ENCODE measurements around the gene PACS2. TPM values are rescaled to one million over a fixed set of nuclear protein-coding genes. Genes with fewer than 3 reads are reported as not detected.
"Not testable (repeated sequence)": the region's sequence is repeated elsewhere in the genome, so short reads cannot be mapped to it uniquely, and the experiment has no call there.

The PACS2 gene
- total and polyA plus RNA-seq, 2 of the 4 experiments (the other 2 are of a cell fraction) = 15.6 to 32.2 TPM

DNA sequence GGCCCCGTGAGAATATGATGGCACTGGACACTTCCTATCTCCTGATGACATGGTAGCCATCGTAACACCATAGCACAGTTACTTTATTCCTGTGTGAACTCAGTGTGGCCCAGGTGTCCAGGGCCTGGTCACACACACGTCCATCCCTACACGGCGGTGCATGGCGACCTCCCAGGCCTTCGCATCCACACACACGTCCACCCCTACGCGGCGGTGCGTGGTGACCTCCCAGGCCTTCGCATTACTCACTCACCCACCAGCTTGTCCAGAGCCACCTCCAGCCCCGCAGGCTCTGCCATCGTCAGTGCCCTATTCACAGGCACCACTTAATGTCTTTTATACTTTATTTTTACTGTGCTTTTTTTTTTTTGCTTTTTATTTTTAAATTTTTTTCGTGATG, 44.4 kb downstream of the PACS2 start:
- Histone ChIP-seq H2BK5ac (ENCODE audit: low read depth, low read length, poor library complexity, severe bottlenecking) (no peak overlapping the region), H3K27me3 (ENCODE audit: control insufficient read depth, insufficient read depth, low read length) (no peaks in the 10 kb centered on the region), H2AFZ (replicated peaks; ENCODE audit: low read length, poor library complexity) (peak overlapping the region; percentile 48), H4K8ac (ENCODE audit: low read depth in 2 of 2, low read length in 2 of 2) (no peak overlapping the region), H3K18ac (ENCODE audit: low read depth, low read length) (no peak overlapping the region), H3K23ac (ENCODE audit: low read depth, low read length) (no peak overlapping the region), H3K79me1 (ENCODE audit: low read depth in 1 of 2, low read length in 2 of 2) (no peaks in the 10 kb centered on the region), H3K9ac (ENCODE audit: low read depth, low read length) (no peak overlapping the region), H3K4ac (ENCODE audit: low read depth, low read length) (no peak overlapping the region), H4K20me1 (ENCODE audit: insufficient read depth, low read length) (peaks cover 4% of the 10 kb centered on the region; the same call in 1 of the 2 replicates), H3K4me2 (ENCODE audit: low read depth, low read length) (no peak overlapping the region), H3K56ac (ENCODE audit: extremely low read depth, insufficient read depth, low read length) (no peak overlapping the region), H2BK15ac (ENCODE audit: low read depth, low read length) (no peak overlapping the region), H3K9me1 (ENCODE audit: insufficient read depth, low read length) (peaks cover 4% of the 10 kb centered on the region), H3K4me1 (ENCODE audit: control insufficient read depth, insufficient read depth, low read length) (no peaks in the 10 kb centered on the region), H2AK5ac (ENCODE audit: low read depth, low read length) (no peak overlapping the region), H3K9me3 (ENCODE audit: control insufficient read depth, insufficient read depth, low read length) (no peaks in the 10 kb centered on the region), H4K5ac (ENCODE audit: low read depth, low read length) (no peak overlapping the region), H2BK20ac (ENCODE audit: low read depth, low read length) (no peak overlapping the region), H2AK9ac (replicated peaks; ENCODE audit: low read depth, low read length, poor library complexity) (no peak overlapping the region), H3K14ac (replicated peaks; ENCODE audit: low read depth, low read length) (no peak overlapping the region), H3K27ac (ENCODE audit: insufficient read depth, low read length) (no peak overlapping the region), H3K4me3 (ENCODE audit: insufficient read depth, low read depth, low read length) (no peak overlapping the region), H4K91ac (ENCODE audit: insufficient read depth, low read depth, low read length) (no peak overlapping the region), H3K36me3 (ENCODE audit: control insufficient read depth, insufficient read depth, low read length) (peaks cover 9% of the 10 kb centered on the region), H2BK120ac (ENCODE audit: low read depth, low read length) (no peak overlapping the region)
- ATAC-seq (ENCODE audit: low read depth) (no peak), DNase-seq (no peak)
- WGBS, 2 experiments (ENCODE audit: extremely low coverage in 2 of 2, insufficient read length in 1 of 2) = 93% methylated on average over 4 of the region's 16 CpGs; no CpG with 5 or more reads in 1 of the 2 experiments
- ChIA-PET CTCF (no interaction called here), POLR2A (ENCODE audit: unreplicated experiment) (no interaction called here)
- TF ChIP-seq, protein P1, sequence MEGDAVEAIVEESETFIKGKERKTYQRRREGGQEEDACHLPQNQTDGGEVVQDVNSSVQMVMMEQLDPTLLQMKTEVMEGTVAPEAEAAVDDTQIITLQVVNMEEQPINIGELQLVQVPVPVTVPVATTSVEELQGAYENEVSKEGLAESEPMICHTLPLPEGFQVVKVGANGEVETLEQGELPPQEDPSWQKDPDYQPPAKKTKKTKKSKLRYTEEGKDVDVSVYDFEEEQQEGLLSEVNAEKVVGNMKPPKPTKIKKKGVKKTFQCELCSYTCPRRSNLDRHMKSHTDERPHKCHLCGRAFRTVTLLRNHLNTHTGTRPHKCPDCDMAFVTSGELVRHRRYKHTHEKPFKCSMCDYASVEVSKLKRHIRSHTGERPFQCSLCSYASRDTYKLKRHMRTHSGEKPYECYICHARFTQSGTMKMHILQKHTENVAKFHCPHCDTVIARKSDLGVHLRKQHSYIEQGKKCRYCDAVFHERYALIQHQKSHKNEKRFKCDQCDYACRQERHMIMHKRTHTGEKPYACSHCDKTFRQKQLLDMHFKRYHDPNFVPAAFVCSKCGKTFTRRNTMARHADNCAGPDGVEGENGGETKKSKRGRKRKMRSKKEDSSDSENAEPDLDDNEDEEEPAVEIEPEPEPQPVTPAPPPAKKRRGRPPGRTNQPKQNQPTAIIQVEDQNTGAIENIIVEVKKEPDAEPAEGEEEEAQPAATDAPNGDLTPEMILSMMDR (conservative IDR thresholded peaks at IDR 0.05; ENCODE audit: low read depth, low read length) = no peak
- TF ChIP-seq, protein P2, sequence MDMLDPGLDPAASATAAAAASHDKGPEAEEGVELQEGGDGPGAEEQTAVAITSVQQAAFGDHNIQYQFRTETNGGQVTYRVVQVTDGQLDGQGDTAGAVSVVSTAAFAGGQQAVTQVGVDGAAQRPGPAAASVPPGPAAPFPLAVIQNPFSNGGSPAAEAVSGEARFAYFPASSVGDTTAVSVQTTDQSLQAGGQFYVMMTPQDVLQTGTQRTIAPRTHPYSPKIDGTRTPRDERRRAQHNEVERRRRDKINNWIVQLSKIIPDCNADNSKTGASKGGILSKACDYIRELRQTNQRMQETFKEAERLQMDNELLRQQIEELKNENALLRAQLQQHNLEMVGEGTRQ (IDR thresholded peaks at IDR 0.05; ENCODE audit: low read depth, low read length) = no peak
- TF ChIP-seq BHLHE40 (IDR thresholded peaks at IDR 0.05; ENCODE audit: low read depth, low read length) = no peak
- no peak for TF ChIP-seq CEBPB (IDR thresholded peaks at IDR 0.05; ENCODE audit: low read depth, low read length)
- no peak for TF ChIP-seq FOS (IDR thresholded peaks at IDR 0.05; ENCODE audit: low read depth, low read length)
- TF ChIP-seq CHD1 (IDR thresholded peaks at IDR 0.05; ENCODE audit: low read depth, low read length) = no peak
- intact Hi-C loops (cut with micrococcal nuclease) (no loop called here), dilution Hi-C loops (cut with HindIII; ENCODE audit: low sequenced_read_pairs, unreplicated experiment) (no loop called here), in situ Hi-C loops (cut with MboI; ENCODE audit: low sequenced_read_pairs) (loop anchor here (10.0 kb wide), 1 partner anchor 264 kb away; no protein-coding TSS in a partner anchor)
- no TSS peak for BruUV-seq (replicated peaks)

DNA sequence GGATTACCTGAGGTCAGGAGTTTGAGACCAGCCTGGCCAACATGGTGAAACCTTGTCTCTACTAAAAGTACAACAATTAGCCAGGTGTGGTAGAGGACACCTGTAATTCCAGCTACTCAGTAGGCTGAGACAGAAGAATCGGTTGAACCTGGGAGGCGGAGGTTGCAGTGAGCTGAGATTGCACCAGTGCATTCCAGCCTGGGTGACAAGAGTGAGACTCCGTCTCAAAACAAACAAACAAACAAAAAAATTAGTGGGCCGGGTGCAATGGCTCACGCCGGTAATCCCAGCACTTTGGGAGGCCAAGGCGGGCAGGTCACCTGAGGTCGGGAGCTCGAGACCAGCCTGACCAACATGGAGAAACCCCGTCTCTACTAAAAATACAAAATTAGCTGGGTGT, 46.9 kb downstream of the PACS2 start:
- no CpG with 5 or more reads among the region's 10 CpGs for WGBS, 2 experiments (ENCODE audit: extremely low coverage in 2 of 2, insufficient read length in 1 of 2)
- H2BK120ac ChIP-seq (ENCODE audit: low read depth, low read length); H2BK20ac ChIP-seq (ENCODE audit: low read depth, low read length); H3K9me1 ChIP-seq (ENCODE audit: insufficient read depth, low read length); DNase-seq; H3K4me2 ChIP-seq (ENCODE audit: low read depth, low read length); H3K14ac ChIP-seq (replicated peaks; ENCODE audit: low read depth, low read length); POLR2A ChIA-PET (ENCODE audit: unreplicated experiment); CTCF ChIA-PET; H4K5ac ChIP-seq (ENCODE audit: low read depth, low read length); H3K4me1 ChIP-seq (ENCODE audit: control insufficient read depth, insufficient read depth, low read length); H3K27me3 ChIP-seq (ENCODE audit: control insufficient read depth, insufficient read depth, low read length); H2AK5ac ChIP-seq (ENCODE audit: low read depth, low read length); BruUV-seq (replicated peaks); H3K18ac ChIP-seq (ENCODE audit: low read depth, low read length); H3K56ac ChIP-seq (ENCODE audit: extremely low read depth, insufficient read depth, low read length); H2BK5ac ChIP-seq (ENCODE audit: low read depth, low read length, poor library complexity, severe bottlenecking); H3K9me3 ChIP-seq (ENCODE audit: control insufficient read depth, insufficient read depth, low read length); H3K4me3 ChIP-seq (ENCODE audit: insufficient read depth, low read depth, low read length); dilution Hi-C loops (cut with HindIII; ENCODE audit: low sequenced_read_pairs, unreplicated experiment); H3K36me3 ChIP-seq (ENCODE audit: control insufficient read depth, insufficient read depth, low read length); intact Hi-C loops (cut with micrococcal nuclease); H3K4ac ChIP-seq (ENCODE audit: low read depth, low read length); H2BK15ac ChIP-seq (ENCODE audit: low read depth, low read length); H2AK9ac ChIP-seq (replicated peaks; ENCODE audit: low read depth, low read length, poor library complexity); H2AFZ ChIP-seq (replicated peaks; ENCODE audit: low read length, poor library complexity); H3K79me1 ChIP-seq (ENCODE audit: low read depth in 1 of 2, low read length in 2 of 2); H3K27ac ChIP-seq (ENCODE audit: insufficient read depth, low read length); H4K91ac ChIP-seq (ENCODE audit: insufficient read depth, low read depth, low read length); H3K9ac ChIP-seq (ENCODE audit: low read depth, low read length); ATAC-seq (ENCODE audit: low read depth); H4K8ac ChIP-seq (ENCODE audit: low read depth in 2 of 2, low read length in 2 of 2); in situ Hi-C loops (cut with MboI; ENCODE audit: low sequenced_read_pairs); H4K20me1 ChIP-seq (ENCODE audit: insufficient read depth, low read length); H3K23ac ChIP-seq (ENCODE audit: low read depth, low read length): not testable (repeated sequence)

Measured in IMR-90 (cell line).